Upper lobe of right lung (tissue), 1 donor: ENCODE measurements around the gene ZFAND3. TPM values are rescaled to one million over a fixed set of nuclear protein-coding genes. Genes with fewer than 3 reads are reported as not detected.

ENCODE experiments used
- ATAC-seq: fragments of 200-7000 bp; cut with Tn5 transposase; one replicate; pipeline ENCODE4 v1.9.1; 2020; ENCODE audit warnings: mild to moderate bottlenecking, moderate library complexity
- DNase-seq: peaks from one replicate; pipeline ENCODE4 v3.0.0-alpha.2; 2020
- H3K27ac ChIP-seq: fragments of 200-600 bp; one replicate; pipeline ENCODE4 v1.8.0; 2022
- H3K27me3 ChIP-seq: fragments of 200-600 bp; one replicate; pipeline ENCODE4 v1.8.0; 2022; ENCODE audit warnings: mild to moderate bottlenecking
- H3K36me3 ChIP-seq: fragments of 200-600 bp; one replicate; pipeline ENCODE4 v1.8.0; 2022
- H3K4me1 ChIP-seq: fragments of 200-600 bp; one replicate; pipeline ENCODE4 v1.8.0; 2022
- H3K4me3 ChIP-seq: fragments of 200-600 bp; one replicate; pipeline ENCODE4 v1.8.0; 2022; ENCODE audit warnings: mild to moderate bottlenecking
- H3K9me3 ChIP-seq: fragments of 200-600 bp; one replicate; pipeline ENCODE4 v1.8.0; 2022
- CTCF ChIP-seq: fragments of 200-600 bp; IDR thresholded peaks from one replicate; pipeline ENCODE4 v1.8.0; 2022; ENCODE audit warnings: antibody characterized with exemption
- intact Hi-C: fragments of 100-400 bp; cut with DNase I; formaldehyde crosslinking; loops from one replicate; pipeline ENCODE4 v1.11.0; 2022
- total RNA-seq: library from RNA; stranded (reverse); fragmentation: NEBNext Ultra II Directional; extraction: Animal tissue kit (Norgen Biotek cat#: 25700); gene quantifications from one replicate; pipeline ENCODE4 v1.2.1, GENCODE V29; 2021
- donor health status: DM: no; HTN: yes; CAD: no; lungs with severe emphysema.

ZFAND3 gene
- total RNA-seq, 1 donor from 2014 or later: 69.1 TPM

GRCh38 chr6:37872373-37872745, 52.8 kb downstream of the ZFAND3 start:
- H3K27ac ChIP-seq: no peak overlapping the region
- no peaks in the 10 kb centered on the region for H3K36me3 ChIP-seq
- no peak overlapping the region for H3K4me3 ChIP-seq
- ATAC-seq: no peak
- H3K9me3 ChIP-seq: no peaks in the 10 kb centered on the region
- intact Hi-C loops: no loop called here
- no peak for DNase-seq
- peaks cover 15% of the 10 kb centered on the region for H3K4me1 ChIP-seq
- no peaks in the 10 kb centered on the region for H3K27me3 ChIP-seq
- no peak for TF ChIP-seq CTCF

DNA sequence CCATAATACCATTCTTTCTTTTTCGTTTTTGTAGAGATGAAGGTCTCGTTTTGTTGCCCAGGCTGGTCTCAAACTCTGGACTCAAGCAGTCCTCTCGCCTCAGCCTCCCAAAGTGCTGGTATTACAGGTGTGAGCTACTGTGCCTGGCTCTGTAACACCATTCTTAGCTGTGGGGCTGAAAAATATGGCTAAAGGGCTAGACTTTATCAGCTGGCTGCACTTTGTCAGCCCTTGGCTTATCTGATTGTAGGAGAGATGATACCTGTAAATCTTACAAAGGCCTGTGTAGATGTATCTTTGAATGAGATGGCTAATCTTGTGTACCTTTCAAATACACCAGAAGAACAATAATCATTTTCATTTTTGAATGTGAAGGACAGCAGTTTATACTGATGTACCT, 55.2 kb downstream of the ZFAND3 start:
- Histone ChIP-seq H3K4me1 (peaks cover 19% of the 10 kb centered on the region), H3K27me3 (no peaks in the 10 kb centered on the region), H3K4me3 (no peak overlapping the region), H3K36me3 (no peaks in the 10 kb centered on the region), H3K27ac (no peak overlapping the region), H3K9me3 (no peaks in the 10 kb centered on the region)
- DNase-seq: no peak
- TF ChIP-seq CTCF: no peak
- ATAC-seq: no peak
- intact Hi-C loops: no loop called here

DNA sequence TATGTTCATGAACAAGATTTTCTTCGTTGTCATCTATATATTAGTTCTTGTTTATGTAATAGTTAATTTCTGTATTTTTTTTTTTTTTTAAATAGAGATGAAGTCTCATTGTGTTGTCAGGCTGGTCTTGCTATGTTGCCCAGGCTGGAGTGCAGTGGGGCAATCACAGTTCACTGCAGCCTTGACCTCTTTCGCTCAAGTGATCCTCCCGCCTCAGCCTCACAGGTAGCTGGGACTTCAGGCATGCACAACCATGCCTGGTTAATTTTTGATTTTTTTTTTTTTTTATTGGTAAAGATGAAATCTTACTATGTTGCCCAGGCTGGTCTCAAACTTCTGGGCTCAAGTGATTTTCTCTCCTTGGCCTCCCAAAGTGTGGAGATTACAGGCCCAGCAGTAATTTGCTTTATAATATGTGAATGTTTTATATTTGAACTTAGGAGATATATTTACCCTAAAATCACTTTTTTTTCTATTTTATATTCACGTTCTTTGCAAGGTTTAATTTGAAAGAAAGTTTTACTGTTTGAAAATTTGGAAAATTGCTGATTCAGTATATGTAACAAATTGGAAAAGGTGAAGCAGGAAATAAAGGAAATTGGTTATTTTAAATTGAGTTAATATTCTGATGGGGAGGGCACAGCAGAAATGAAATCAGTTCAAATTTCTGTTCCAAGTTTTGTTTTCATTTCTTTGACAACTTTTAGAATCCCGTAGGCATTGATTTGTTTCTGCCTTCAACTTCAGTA, 56.2 kb downstream of the ZFAND3 start:
- DNase-seq: no peak
- H3K36me3 ChIP-seq: no peaks in the 10 kb centered on the region
- no peak overlapping the region for H3K27ac ChIP-seq
- no peak for ATAC-seq
- no peak for TF ChIP-seq CTCF
- H3K9me3 ChIP-seq: no peaks in the 10 kb centered on the region
- H3K27me3 ChIP-seq: no peaks in the 10 kb centered on the region
- peaks cover 24% of the 10 kb centered on the region for H3K4me1 ChIP-seq
- intact Hi-C loops: no loop called here
- no peak overlapping the region for H3K4me3 ChIP-seq

GRCh38 chr6:37876843-37877242, 57.3 kb downstream of the ZFAND3 start:
- Histone ChIP-seq H3K27ac (no peak overlapping the region), H3K9me3 (no peaks in the 10 kb centered on the region), H3K4me3 (no peak overlapping the region), H3K27me3 (no peaks in the 10 kb centered on the region), H3K4me1 (peaks cover 24% of the 10 kb centered on the region), H3K36me3 (no peaks in the 10 kb centered on the region)
- no peak for ATAC-seq
- no peak for TF ChIP-seq CTCF
- intact Hi-C loops: no loop called here
- DNase-seq: no peak

- H3K9me3 ChIP-seq: no peaks in the 10 kb centered on the region
- DNase-seq (no peak), ATAC-seq (no peak)
- H3K4me3 ChIP-seq: no peak overlapping the region
- H3K27ac ChIP-seq: no peak overlapping the region
- H3K4me1 ChIP-seq: peaks cover 27% of the 10 kb centered on the region
- H3K36me3 ChIP-seq: no peaks in the 10 kb centered on the region
- H3K27me3 ChIP-seq: no peaks in the 10 kb centered on the region
- no peak for TF ChIP-seq CTCF
- intact Hi-C loops: no loop called here
Measured at GRCh38 chr6:37877373-37878149, 58.0 kb downstream of the ZFAND3 start.
